Stimulated activated CD4-positive, alpha-beta T cell treated with anti-CD3 and anti-CD28 coated beads, Interleukin-2, amount 100 ng/mL, for 48 hours (primary cell): Measurements from ENCODE around the gene CISD3.
A peak's percentile ranks its signal among the peaks of the same experiment; 100 is the strongest.

ENCODE experiments used
- DNase-seq, 2 donors: peaks; one replicate each; pipeline ENCODE4 v3.0.0-alpha.2; 2020

Gene CISD3

DNA sequence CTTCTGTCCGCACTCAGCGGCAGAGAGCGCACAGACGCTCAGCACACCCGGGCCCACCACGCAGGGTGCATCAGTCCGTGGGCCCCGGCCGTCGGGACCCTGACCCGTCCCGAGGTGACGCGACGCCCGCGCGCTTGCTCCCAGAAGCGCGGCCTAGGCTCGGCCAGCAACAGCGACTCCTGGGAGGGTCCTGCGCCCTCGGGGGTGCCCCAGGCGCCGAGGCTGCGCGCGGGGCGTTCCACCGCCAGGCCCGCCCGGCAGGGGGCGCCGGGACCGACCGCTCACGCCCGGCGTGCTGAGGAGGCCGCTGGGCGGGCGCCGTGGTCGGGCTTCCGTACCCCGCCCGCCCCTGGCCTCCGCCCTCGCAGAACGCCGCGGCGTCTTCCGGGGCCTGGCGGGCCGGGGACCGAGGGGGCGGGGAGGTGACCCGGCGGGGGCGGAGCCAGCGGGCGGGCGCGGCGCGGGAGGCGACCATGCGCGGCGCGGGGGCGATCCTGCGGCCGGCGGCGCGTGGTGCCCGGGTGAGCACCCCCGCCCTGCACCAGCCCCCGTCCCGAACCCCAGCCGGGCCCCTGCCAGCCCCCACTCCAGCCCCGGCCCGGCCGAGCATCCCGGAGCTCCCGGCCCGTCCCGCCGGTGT, at the start of gene CISD3:
Gene CISD3, plus strand, starts transcription at position 456 of the 640 bp plus-strand sequence. Its CDS starts 18 bp downstream, at position 474.
- peak; percentile 80 to 84 for DNase-seq

GRCh38 chr17:38681096-38681495, 49.0 kb upstream of the CISD3 start:
- no peak for DNase-seq

GRCh38 chr17:38685491-38685890, 44.6 kb upstream of the CISD3 start:
- DNase-seq, result no peak

DNA sequence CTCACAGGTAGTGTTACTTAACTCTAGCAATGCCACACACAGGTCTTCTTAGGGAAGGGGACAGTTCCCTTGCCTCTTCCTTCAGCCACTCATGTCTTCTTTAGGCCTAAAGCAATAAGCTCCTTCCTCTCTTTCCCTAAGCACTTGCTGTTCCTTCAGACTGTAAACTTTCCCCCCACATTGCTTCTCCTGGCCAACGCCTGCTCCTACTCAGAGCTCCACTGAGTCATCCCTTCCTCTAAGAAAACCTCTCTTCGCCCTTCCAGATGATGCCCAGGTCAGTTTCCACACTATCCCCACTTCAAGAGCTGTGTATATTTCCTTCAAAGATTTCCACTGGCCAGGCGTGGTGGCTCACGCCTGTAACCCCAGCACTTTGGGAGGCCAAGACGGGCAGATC, 42.9 kb upstream of the CISD3 start:
- no peak for DNase-seq

DNA sequence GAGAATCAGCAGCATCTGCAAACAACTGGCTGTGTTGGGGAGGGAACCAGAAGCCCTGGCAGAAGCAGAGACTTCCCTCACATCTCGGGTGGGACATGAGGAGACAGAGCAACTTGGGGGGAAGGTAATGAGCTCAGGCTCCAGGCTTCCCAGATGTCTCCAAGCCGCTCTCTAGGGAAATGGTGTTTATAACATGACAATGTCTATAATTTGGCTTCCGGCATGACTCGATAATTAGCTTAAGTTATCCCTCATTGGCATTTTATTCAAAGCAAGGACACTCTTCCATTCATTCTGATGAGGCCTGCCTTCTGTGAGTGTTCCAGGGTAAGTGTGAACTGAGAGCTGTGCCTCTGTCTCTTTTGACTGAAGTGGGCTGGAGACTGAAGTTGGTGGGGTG, 39.8 kb upstream of the CISD3 start:
- no peak for DNase-seq

- DNase-seq, result no peak
Measured at GRCh38 chr17:38691154-38691553, 39.0 kb upstream of the CISD3 start.

- DNase-seq, result no peak
Measured at GRCh38 chr17:38693700-38694329, 36.3 kb upstream of the CISD3 start.

DNA sequence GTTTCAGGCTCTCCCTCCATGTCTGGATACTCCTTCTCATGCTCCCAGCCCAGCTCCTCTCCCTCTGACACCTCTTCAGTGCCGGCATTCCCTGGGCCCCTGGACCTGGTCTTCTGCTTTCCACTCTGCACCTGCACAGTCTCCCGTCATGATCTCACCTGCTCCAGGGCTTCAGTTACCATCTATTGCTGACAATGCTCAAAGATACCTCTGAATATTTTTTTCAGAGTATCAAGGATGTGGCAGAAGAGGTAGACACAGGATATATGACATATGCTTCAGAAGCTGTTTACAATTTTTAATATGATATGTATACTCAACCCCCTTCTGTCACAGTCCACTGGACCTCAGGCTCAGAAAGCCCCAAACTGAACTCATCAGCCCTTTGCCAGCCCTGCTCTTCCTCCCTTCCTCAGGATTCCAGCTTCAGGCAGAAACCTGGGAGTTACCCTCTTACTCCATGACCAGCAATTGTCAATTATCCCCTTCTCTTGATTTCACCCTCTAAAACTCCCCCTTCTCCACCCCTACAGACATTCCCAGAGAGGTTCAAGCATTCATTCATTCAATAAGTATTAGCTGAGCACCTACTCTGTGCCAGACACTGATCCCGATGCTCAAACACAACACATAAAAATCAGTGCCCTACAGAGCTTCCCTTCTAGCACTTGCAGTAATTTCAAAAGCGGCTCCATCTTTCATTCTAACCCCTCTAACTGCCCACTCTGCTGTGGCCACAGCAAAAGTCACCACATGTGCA, 32.9 kb upstream of the CISD3 start:
- no peak for DNase-seq

DNA sequence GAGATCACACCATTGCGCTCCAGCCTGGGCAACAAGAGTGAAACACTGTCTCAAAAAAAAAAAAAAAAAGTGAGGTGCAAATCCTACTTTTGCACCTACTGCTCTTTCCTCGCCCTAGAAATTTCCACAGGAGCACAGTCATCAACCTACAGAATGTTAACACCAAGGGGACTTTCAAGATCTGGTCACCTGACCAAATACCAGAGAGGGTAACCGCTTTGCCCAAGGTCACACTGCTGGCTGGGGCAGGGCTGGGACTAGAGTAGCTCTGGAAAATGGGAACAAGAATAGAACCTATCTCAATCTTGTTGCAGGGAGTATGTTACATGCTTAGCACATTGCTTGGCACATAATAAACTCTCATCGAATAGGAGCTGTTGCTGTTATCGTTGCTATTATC, 31.4 kb upstream of the CISD3 start:
- no peak for DNase-seq

GRCh38 chr17:38701504-38702165, 28.5 kb upstream of the CISD3 start:
- peak; percentile 79 to 80 for DNase-seq

- peak; percentile 71 to 75 for DNase-seq
Measured at GRCh38 chr17:38702166-38702915, 27.8 kb upstream of the CISD3 start.

- DNase-seq, result peak; percentile 26 to 34
Measured at GRCh38 chr17:38702916-38703741, 27.0 kb upstream of the CISD3 start.

GRCh38 chr17:38703742-38704605, 26.2 kb upstream of the CISD3 start:
- peak; percentile 78 to 81 for DNase-seq

DNA sequence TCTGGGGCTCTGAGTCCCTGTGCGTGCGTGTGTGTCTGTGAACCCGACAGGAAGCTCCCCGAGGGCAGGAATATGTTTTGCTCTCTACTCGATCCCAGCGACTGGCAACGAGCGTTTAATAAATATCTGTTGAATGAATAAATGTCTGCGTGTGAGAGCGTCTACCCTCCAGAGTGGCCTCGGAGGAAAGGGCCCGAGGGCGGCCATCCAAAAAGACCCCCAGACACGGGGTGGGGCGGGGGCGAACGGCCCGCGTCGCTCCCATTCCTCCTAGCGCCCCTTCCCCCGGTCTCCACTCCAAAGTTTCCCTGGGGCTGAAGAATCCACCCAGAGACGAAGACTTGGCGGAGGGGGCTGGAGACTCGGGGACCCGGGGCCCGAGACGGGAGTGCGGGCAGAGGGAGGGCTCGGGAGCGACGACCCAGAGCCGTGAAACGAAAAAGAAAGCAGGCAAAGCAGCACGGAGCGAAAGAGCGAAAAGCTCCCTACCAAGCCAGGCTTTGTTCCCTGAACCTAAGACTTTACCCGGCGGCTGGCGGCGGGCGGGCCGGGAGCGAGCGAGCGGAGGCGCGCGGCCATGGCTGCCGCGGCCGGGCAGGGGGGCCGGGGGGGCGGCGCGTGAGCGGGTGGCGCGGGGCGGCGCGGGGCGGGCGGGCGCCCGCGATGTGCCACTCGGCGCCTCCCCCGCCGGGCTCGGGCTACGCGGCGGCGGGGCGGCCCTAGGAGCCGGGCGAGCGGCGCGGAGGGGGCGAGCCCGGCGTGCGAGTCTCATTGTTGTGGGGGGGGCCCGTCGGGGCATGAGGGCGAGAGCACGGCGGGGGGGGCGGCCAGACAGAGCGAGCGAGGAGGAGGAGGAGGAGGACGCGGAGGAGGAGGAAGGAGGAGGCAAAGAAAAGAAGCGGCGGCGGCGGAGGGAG, 25.3 kb upstream of the CISD3 start, which contains the start of gene MLLT6:
Gene MLLT6, plus strand, starts transcription at position 668 of the 917 bp plus-strand sequence. CDS start 360 bp downstream, outside the sequence.
- peak; percentile 51 to 56 for DNase-seq

DNA sequence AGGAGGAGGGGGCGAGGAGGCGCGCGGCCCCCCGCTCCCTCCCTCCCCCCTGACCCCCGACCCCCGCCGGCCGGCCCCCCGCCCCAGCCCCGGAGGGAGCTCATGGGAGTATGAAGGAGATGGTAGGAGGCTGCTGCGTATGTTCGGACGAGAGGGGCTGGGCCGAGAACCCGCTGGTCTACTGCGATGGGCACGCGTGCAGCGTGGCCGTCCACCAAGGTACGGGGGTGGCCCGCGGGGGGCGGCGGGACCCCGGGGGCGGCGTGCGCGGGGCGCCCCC, 24.7 kb upstream of the CISD3 start:
- DNase-seq, result no peak

DNA sequence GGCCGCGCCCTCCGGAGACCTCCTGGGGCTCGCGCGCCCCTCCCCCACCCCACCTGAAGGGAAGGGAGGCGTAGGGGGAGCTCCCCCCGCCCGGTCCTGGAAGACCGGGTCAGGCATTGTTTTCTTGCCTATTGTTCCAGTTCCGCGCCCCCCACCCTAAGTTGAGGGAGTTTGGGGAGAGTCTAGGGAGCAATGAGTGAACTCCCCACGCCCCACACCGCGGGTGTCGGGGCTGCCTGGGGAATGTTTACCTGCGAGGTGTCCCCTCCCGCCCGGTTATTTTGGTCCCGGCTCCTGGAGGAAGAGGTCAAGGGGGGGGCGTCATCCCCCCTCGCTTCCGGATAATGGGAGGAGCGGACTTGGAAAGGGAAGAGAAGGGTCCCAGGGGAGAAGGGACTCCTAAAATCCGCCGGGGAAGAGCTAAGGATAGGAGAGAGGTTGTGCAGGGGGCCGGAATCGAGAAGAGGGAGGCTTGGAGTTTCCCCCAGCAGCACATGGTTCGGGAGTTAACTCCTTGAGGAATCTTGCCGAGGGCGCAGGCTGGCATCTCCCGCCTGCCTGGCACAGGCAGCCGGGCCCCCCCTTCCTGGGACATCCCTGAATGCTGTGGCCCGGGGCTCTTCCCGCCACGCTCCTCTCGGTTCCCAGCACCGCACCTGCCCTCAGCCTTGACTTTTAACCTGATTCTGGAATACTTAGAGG, 24.2 kb upstream of the CISD3 start:
- peak in 1 of 2 donors; percentile 23 for DNase-seq

GRCh38 chr17:38706505-38707216, 23.5 kb upstream of the CISD3 start:
- DNase-seq, result no peak

DNA sequence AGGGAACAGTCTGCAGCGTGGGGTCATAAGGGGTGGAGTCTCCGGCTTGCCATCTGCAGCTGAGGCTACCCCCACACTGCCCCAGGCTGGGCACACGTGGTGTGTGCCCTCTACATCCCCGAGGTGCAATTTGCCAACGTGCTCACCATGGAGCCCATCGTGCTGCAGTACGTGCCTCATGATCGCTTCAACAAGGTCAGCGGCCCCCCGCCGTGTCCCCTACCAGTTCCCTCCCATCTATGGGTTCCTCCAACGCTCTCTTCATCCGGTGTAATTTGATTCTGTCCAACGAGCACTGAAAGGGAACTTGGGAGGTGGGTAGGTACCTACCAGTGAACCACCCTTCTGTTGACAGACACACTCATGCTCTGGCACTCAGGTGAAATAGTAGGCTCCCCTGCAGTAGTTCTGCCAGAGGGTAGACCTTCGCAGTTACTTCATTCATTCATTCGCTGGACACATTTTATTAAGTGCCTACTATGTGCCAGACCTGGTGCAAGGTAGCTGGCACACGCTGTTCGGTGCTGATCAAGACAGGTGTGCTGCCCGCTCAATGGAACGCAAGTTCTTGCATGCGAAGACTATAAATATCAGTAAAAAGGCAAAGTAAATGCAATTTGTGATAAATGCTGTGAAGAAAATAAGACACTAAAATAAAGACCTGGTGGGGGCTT, 22.3 kb upstream of the CISD3 start:
- no peak for DNase-seq
